ENCODE data around the gene MARCHF5.
"Not testable (repeated sequence)": the region's sequence is repeated elsewhere in the genome, so short reads cannot be mapped to it uniquely, and the experiment has no call there.

Gene MARCHF5

DNA sequence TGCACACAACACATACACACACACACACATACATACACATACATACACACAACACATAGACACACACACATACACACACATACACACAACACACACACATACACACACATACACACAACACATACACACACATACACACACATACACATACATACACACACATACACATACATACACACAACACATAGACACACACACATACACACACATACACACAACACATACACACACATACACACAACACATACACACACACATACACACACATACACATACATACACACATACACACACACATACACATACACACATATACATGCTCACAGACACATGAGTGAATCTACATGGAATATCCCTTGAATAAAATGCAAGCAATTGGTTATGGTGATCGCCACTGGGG is 102.2 kb downstream of the MARCHF5 start:
- DNase-seq: not testable (repeated sequence)

DNA sequence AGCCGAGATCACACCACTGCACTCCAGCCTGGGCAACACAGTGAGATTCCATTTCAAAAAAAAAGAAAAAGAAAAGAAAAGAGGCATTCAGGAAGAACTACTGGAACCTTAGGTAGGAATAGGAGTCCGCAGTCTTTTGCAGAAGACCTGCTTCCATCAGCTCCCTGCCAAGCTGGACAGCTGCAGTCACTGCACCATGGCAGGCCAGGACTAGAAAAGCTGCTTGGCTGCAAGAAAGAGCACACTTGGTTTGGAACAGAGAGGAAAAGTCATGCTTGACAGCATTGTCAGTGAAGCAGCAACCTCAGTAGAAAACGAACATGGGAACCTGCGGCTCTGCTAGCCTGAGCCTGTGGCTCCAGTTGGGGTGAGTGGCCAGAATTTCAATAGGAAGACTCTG is 104.3 kb downstream of the MARCHF5 start:
- DNase-seq: no peak

DNA sequence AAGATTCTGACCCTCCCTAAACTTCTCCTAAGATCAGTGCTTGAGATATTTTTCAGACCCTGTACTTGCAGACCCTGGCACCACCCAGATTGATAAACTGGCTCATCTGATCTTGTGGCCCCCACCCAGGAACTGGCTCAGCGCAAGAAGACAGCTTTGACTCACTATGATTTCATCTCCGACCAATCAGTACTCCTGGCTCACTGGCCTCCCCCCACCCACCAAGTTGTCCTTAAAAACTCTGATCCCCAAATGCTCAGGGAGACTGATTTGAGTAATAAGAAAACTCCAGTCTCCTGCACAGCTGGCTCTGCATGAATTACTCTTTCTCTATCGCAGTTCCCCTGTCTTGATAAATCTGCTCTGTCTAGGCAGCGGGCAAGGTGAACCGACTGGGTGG is 111.3 kb downstream of the MARCHF5 start:
- not testable (repeated sequence) for DNase-seq
